Ascending aorta (tissue), 2 donors: ENCODE measurements around the gene TARS3. TPM values are rescaled to one million over a fixed set of nuclear protein-coding genes. Genes with fewer than 3 reads are reported as not detected.

Experiments used
- DNase-seq, 2 donors: peaks; one replicate each; pipeline ENCODE4 v3.0.0-alpha.2; 2019; ENCODE audit warnings: low spot score in 2 of 2
- H3K27ac ChIP-seq, 2 donors: fragments of 200-600 bp; sonication (generic); one replicate each; pipeline ENCODE4 v1.5.1; 2016 to 2017; ENCODE audit warnings: mild to moderate bottlenecking in 1 of 2
- H3K27me3 ChIP-seq: fragments of 200-600 bp; sonication (generic); one replicate; pipeline ENCODE4 v1.5.1; 2017
- H3K36me3 ChIP-seq, 2 donors: fragments of 200-600 bp; sonication (generic); one replicate each; pipeline ENCODE4 v1.5.1; 2016
- H3K4me1 ChIP-seq, 2 donors: fragments of 200-600 bp; sonication (generic); one replicate each; pipeline ENCODE4 v1.5.1; 2016 to 2017; ENCODE audit warnings: mild to moderate bottlenecking in 1 of 2
- H3K4me3 ChIP-seq, 2 donors: fragments of 200-600 bp; sonication (generic); one replicate each; pipeline ENCODE4 v1.5.1; 2016 to 2017; ENCODE audit warnings: mild to moderate bottlenecking in 1 of 2
- H3K9me3 ChIP-seq, 2 donors: fragments of 200-600 bp; sonication (generic); one replicate each; pipeline ENCODE4 v1.5.1; 2016
- intact Hi-C: fragments of 100-400 bp; cut with DNase I; formaldehyde crosslinking; loops from one replicate; pipeline ENCODE4 v1.15.1; 2023
- total RNA-seq: library from RNA; depleted of rRNA; stranded (reverse); fragments of >200 nt; gene quantifications from one replicate; pipeline ENCODE4 v1.1.0, GENCODE V29; 2016
- TF ChIP-seq, protein P1 (sequence below), 3 experiments: fragments of 200-600 bp in 2 of 3; fragments of 450-650 bp in 1 of 3; sonication (generic) in 2 of 3; IDR thresholded peaks; one replicate each; pipeline ENCODE4 v1.5.1; 2016 to 2019; ENCODE audit warnings: antibody characterized with exemption in 3 of 3, mild to moderate bottlenecking in 1 of 3, moderate library complexity in 1 of 3

The TARS3 gene
- total RNA-seq, 1 donor from 2014 or later = 39.5 TPM

DNA sequence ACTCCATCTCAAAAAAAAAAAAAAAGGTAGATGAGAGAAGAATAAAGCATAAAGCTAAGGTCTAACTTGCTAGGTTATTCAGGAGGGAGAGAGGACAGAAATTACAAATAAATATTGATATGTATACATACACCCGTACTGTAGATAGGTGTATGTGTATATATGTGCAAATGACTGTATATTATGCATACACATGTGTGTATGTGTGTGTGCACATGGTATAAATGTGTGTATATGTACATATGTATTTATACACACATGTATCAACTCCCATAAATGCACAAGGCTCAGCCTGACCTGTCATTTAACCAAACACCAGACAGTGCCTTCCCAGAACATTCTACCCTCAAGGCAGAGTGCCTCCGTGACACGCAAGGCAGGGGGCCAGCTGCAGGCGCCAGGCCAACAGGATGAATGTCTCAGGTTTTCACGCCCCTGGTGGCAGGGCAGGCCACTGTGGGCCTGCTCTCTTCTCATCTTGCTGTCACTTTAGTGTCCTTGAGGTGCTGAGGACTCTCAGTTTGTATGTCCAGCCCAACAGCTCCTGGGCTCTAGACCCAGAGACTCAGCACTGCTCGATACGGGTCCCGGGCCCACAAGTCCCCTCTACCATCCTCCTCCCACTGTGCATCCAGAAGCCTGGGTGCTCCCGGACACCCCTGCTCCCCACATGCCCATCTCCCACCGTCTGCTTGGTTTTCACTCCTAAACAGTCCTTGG lies 112.5 kb downstream of the TARS3 start:
- no peak overlapping the region for H3K27ac ChIP-seq
- intact Hi-C loops = no loop called here
- no peaks in the 10 kb centered on the region for H3K9me3 ChIP-seq
- TF ChIP-seq, protein P1, sequence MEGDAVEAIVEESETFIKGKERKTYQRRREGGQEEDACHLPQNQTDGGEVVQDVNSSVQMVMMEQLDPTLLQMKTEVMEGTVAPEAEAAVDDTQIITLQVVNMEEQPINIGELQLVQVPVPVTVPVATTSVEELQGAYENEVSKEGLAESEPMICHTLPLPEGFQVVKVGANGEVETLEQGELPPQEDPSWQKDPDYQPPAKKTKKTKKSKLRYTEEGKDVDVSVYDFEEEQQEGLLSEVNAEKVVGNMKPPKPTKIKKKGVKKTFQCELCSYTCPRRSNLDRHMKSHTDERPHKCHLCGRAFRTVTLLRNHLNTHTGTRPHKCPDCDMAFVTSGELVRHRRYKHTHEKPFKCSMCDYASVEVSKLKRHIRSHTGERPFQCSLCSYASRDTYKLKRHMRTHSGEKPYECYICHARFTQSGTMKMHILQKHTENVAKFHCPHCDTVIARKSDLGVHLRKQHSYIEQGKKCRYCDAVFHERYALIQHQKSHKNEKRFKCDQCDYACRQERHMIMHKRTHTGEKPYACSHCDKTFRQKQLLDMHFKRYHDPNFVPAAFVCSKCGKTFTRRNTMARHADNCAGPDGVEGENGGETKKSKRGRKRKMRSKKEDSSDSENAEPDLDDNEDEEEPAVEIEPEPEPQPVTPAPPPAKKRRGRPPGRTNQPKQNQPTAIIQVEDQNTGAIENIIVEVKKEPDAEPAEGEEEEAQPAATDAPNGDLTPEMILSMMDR (IDR thresholded peaks at IDR 0.05) = no peak
- H3K27me3 ChIP-seq = no peaks in the 10 kb centered on the region
- H3K36me3 ChIP-seq = no peaks in the 10 kb centered on the region
- H3K4me1 ChIP-seq = peaks cover 0 to 12% of the 10 kb centered on the region in 2 donors
- no peak overlapping the region for H3K4me3 ChIP-seq
- DNase-seq = no peak

DNA sequence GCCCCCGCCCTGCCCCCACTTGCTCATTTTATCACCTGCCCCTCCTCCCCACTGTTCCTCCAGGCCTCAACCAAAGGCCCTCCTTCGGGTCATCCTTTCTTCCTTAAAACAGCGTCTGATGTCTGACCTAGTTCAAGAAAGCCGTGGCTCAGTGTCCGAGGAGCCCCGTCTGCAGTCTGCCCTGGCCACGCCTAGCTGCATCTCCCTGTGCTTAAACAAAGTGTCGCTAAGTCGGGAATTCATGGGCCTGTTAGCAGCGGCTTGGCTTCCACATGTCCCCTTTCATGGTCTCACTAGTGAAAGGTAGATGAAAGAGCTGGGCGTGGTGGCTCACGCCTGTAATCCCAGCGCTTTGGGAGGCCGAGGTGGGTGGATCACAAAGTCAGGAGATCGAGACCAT lies 113.3 kb downstream of the TARS3 start:
- no peaks in the 10 kb centered on the region for H3K36me3 ChIP-seq
- intact Hi-C loops = no loop called here
- TF ChIP-seq, protein P1 (IDR thresholded peaks at IDR 0.05) = no peak
- H3K4me1 ChIP-seq = peaks cover 0 to 5% of the 10 kb centered on the region in 2 donors
- no peak overlapping the region for H3K4me3 ChIP-seq
- no peak for DNase-seq
- no peaks in the 10 kb centered on the region for H3K27me3 ChIP-seq
- no peaks in the 10 kb centered on the region for H3K9me3 ChIP-seq
- H3K27ac ChIP-seq = no peak overlapping the region

DNA sequence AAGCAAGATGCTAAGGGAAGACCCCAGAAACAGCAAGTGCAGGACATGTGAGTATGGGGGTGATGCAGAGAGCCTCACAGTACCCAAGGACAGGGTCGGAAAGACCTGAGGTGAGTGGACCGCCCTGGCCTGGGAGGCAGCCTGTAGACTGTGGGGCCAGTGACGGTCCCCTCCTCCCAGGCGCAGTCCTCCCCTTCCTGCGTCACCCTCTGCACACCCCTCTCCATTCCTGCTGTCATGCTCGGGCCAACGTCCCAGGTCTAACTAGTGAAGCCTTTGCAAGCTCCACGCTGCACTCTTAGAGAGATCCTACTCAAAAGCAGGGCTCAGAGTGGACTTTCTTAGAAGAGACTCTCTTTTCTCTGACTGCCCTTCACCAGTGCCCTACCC lies 113.7 kb downstream of the TARS3 start:
- Histone ChIP-seq H3K4me3 (no peak overlapping the region), H3K27me3 (no peaks in the 10 kb centered on the region), H3K4me1 (peaks cover 0 to under 1% of the 10 kb centered on the region in 2 donors), H3K9me3 (no peaks in the 10 kb centered on the region), H3K36me3 (no peaks in the 10 kb centered on the region), H3K27ac (no peak overlapping the region)
- intact Hi-C loops = no loop called here
- TF ChIP-seq, protein P1 (IDR thresholded peaks at IDR 0.05) = no peak
- no peak for DNase-seq

DNA sequence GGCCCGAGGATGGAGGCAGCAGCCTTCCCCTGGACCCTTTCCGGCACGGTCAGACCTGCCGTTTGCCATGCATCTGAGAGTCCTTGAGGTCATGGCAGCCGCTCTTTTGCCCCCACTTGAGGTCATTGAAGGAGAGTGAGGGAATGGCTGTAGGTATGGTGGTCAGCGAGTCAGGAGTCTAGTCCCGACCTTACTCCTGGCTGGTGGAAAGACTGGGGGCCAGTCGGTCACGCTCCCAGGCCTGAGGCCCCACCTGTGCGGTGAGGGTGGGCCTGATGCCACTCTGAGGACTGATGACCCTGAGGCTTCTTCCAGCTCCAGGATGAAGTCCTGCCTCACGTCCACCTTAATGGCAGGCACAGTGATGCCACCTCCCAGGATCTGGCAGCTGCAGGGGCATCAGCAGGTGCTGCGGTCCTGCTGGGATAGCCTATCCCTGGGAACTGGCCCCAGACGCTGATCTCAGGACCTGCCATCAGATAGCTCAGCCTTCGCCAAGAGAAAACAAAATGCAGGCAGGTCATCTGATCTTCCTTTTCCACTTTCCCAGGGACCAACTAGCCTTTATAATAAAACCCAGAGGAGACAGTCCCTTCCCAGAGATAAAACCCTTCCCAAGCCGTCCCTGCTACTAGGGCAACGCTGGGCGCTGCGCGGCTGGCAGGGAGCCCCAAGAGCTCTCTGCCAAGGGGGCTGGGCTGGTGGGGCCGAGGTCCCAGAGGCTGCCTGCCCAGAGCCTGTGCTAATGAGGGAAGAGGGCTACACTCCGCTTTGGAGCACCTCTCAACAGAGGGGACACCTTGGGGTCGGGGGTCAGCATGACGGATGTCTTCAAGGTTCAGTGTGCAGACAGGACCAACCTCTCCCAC lies 114.3 kb downstream of the TARS3 start:
- TF ChIP-seq, protein P1 (IDR thresholded peaks at IDR 0.05) = no peak
- no peak for DNase-seq
- Histone ChIP-seq H3K9me3 (no peaks in the 10 kb centered on the region), H3K4me1 (no peaks in the 10 kb centered on the region), H3K27ac (no peak overlapping the region), H3K4me3 (no peak overlapping the region), H3K36me3 (no peaks in the 10 kb centered on the region), H3K27me3 (no peaks in the 10 kb centered on the region)
- intact Hi-C loops = no loop called here

DNA sequence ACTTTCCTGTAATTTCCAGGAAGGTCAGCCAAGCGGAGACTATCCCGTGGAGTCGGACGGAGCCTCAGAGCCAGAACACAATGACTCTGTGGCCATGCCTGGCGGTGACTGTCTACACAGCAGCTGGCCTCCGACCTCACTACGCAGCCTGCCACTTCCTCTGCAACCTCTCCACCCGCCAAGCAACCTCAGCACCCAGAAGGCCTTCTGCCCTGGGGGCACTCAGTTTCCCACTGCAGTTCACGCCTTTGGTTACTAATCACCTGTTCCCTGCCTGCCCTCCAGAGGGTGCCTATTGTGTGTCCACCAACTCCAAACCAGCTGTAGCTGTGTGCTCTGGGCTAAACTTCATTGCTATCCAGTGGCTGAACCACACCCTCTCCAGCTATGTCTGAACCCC lies 116.1 kb downstream of the TARS3 start:
- Histone ChIP-seq H3K27me3 (no peaks in the 10 kb centered on the region), H3K9me3 (no peaks in the 10 kb centered on the region), H3K27ac (no peak overlapping the region), H3K36me3 (no peaks in the 10 kb centered on the region), H3K4me3 (no peak overlapping the region), H3K4me1 (no peaks in the 10 kb centered on the region)
- intact Hi-C loops = no loop called here
- DNase-seq = no peak
- TF ChIP-seq, protein P1 (IDR thresholded peaks at IDR 0.05) = no peak
